ENCODE results near the gene TLDC2. TPM values are rescaled to one million over a fixed set of nuclear protein-coding genes. Genes with fewer than 3 reads are reported as not detected.

Gene TLDC2
- total RNA-seq, 2 donors from 2014 or later: 1.6 TPM; not detected in 1

GRCh38 chr20:36866164-36866563 is 9.8 kb upstream of the TLDC2 start:
- DNase-seq (ENCODE audit: low spot score) (no peak), ATAC-seq (ENCODE audit: insufficient number of reproducible peaks, low FRiP score, low read depth) (no peak)
- Histone ChIP-seq H3K27me3 (replicated peaks; ENCODE audit: insufficient read depth) (no peaks in the 10 kb centered on the region), H3K27ac (no peak overlapping the region), H3K4me1 (ENCODE audit: control insufficient read depth in 1 of 2, low read depth in 2 of 2) (peaks cover 9 to 11% of the 10 kb centered on the region in 2 donors), H3K4me3 (no peak overlapping the region), H3K36me3 (no peaks in the 10 kb centered on the region), H3K9me3 (no peaks in the 10 kb centered on the region)
- TF ChIP-seq, protein P1, sequence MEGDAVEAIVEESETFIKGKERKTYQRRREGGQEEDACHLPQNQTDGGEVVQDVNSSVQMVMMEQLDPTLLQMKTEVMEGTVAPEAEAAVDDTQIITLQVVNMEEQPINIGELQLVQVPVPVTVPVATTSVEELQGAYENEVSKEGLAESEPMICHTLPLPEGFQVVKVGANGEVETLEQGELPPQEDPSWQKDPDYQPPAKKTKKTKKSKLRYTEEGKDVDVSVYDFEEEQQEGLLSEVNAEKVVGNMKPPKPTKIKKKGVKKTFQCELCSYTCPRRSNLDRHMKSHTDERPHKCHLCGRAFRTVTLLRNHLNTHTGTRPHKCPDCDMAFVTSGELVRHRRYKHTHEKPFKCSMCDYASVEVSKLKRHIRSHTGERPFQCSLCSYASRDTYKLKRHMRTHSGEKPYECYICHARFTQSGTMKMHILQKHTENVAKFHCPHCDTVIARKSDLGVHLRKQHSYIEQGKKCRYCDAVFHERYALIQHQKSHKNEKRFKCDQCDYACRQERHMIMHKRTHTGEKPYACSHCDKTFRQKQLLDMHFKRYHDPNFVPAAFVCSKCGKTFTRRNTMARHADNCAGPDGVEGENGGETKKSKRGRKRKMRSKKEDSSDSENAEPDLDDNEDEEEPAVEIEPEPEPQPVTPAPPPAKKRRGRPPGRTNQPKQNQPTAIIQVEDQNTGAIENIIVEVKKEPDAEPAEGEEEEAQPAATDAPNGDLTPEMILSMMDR (IDR thresholded peaks at IDR 0.05): no peak

DNA sequence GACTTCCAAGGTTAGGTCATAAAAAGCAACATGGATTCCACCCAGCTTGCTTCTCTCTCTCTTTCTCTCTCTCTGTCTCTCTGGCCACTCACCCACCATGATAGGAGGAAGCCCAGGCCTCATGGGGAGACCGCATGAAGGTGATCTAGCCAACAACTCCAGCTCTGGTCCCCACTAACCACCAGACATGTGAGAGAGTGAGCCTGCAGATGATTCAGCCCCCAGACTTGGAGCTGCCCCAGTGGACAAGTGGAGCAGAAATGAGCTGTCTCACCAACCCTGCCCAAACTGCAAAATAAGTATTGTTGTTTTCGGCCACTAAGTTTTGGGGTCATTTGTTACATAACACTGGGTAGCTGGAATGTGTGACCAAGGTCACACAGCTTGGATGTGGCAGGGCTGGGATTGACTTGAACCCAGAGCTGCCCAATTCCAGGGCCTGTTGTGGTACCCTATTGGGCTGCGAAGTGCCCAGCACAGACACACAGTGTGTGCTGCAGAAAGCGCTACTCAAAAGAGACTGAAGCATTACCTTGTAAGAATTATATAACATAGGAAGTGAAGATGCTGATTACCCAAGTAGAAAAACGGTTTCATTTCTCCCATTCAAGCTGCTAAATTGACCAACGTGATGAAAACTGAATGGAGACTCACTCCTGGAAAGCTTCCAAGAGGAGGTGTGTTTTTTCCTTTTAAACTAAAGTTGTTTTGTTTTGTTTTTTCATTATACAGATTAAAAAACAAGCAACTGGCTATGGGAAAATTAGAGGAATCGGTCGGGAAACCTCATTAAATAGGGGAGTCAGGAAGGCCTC is 9.1 kb upstream of the TLDC2 start:
- no peak overlapping the region for H3K27ac ChIP-seq
- no peak overlapping the region for H3K4me3 ChIP-seq
- DNase-seq (ENCODE audit: low spot score) (no peak), ATAC-seq (ENCODE audit: insufficient number of reproducible peaks, low FRiP score, low read depth) (no peak)
- no peaks in the 10 kb centered on the region for H3K36me3 ChIP-seq
- TF ChIP-seq, protein P1 (IDR thresholded peaks at IDR 0.05): no peak
- H3K4me1 ChIP-seq (ENCODE audit: control insufficient read depth in 1 of 2, low read depth in 2 of 2): peaks cover 2 to 5% of the 10 kb centered on the region in 2 donors
- H3K27me3 ChIP-seq (replicated peaks; ENCODE audit: insufficient read depth): no peaks in the 10 kb centered on the region
- H3K9me3 ChIP-seq: no peaks in the 10 kb centered on the region

GRCh38 chr20:36871640-36872570 is 4.0 kb upstream of the TLDC2 start:
- no peak for ATAC-seq (ENCODE audit: insufficient number of reproducible peaks, low FRiP score, low read depth)
- no peak overlapping the region for H3K27ac ChIP-seq

GRCh38 chr20:36872852-36873251 is 3.1 kb upstream of the TLDC2 start:
- no peaks in the 10 kb centered on the region for H3K36me3 ChIP-seq
- no peak overlapping the region for H3K27ac ChIP-seq
- TF ChIP-seq, protein P1 (IDR thresholded peaks at IDR 0.05): no peak
- DNase-seq (ENCODE audit: low spot score): no peak
- ATAC-seq (ENCODE audit: insufficient number of reproducible peaks, low FRiP score, low read depth): no peak
- H3K4me3 ChIP-seq: no peak overlapping the region
- no peaks in the 10 kb centered on the region for H3K27me3 ChIP-seq (replicated peaks; ENCODE audit: insufficient read depth)
- no peaks in the 10 kb centered on the region for H3K9me3 ChIP-seq
- H3K4me1 ChIP-seq (ENCODE audit: control insufficient read depth in 1 of 2, low read depth in 2 of 2): no peaks in the 10 kb centered on the region

More at GRCh38 chr20:36871640-36872570, 4.0 kb upstream of the TLDC2 start:
- no peak for DNase-seq (ENCODE audit: low spot score)
- no peaks in the 10 kb centered on the region for H3K27me3 ChIP-seq (replicated peaks; ENCODE audit: insufficient read depth)
- H3K9me3 ChIP-seq: no peaks in the 10 kb centered on the region
- H3K4me1 ChIP-seq (ENCODE audit: control insufficient read depth in 1 of 2, low read depth in 2 of 2): no peaks in the 10 kb centered on the region
- TF ChIP-seq, protein P1 (IDR thresholded peaks at IDR 0.05): no peak
- H3K36me3 ChIP-seq: no peaks in the 10 kb centered on the region
- H3K4me3 ChIP-seq: no peak overlapping the region

Data from thoracic aorta (tissue), 2 donors.